ENCODE results near the gene GPR34.

GRCh38 chrX:41730081-41730480, 41.3 kb downstream of the GPR34 start:
- TF ChIP-seq ELK1 (CRISPR knock-in tag; IDR thresholded peaks at IDR 0.05) (no peak), SETDB1 (IDR thresholded peaks at IDR 0.05; ENCODE audit: low read length) (no peak), POLR2A (conservative IDR thresholded peaks at IDR 0.05) (no peak)

Measured in K562 (cell line).